PC-9 (cell line): ENCODE measurements around the gene ATG10. TPM values are rescaled to one million over a fixed set of nuclear protein-coding genes. Genes with fewer than 3 reads are reported as not detected.
"Not testable (repeated sequence)": the region's sequence is repeated elsewhere in the genome, so short reads cannot be mapped to it uniquely, and the experiment has no call there.

Experiments used
- BruUV-seq: library from RNA; stranded (reverse); fragments of 400-500 nt; replicated peaks from 2 replicates; lab custom pipeline; 2021; lab: Mats Ljungman, UMichigan
- CTCF ChIA-PET: fragments of 300-600 bp; sonication (Branson Sonifier 250); formaldehyde crosslinking; loops from one replicate; lab custom pipeline; 2022; ENCODE audit warnings: antibody characterized with exemption; lab: Charles Lee
- POLR2A ChIA-PET: fragments of 300-600 bp; sonication (Branson Sonifier 250); formaldehyde crosslinking; loops from one replicate; lab custom pipeline; 2022; ENCODE audit warnings: antibody characterized with exemption; ENCODE audit not compliant: unreplicated experiment; lab: Charles Lee
- DNase-seq, 2 experiments: peaks; one replicate each; pipeline versions ENCODE4 v3.0.0 to v3.0.0-alpha.2; 2015 to 2022; ENCODE audit warnings: mixed read lengths in 1 of 2
- H2AFZ ChIP-seq: fragments of 200-600 bp; sonication (generic); 2 replicates; pipeline ENCODE4 v1.8.1; 2017; ENCODE audit warnings: antibody characterized with exemption
- H3F3A ChIP-seq: fragments of 200-600 bp; sonication (generic); 2 replicates; pipeline ENCODE4 v1.8.1; 2017; ENCODE audit warnings: antibody characterized with exemption, mild to moderate bottlenecking, low read depth; ENCODE audit not compliant: insufficient read depth
- H3K27ac ChIP-seq: fragments of 200-600 bp; sonication (generic); 2 replicates; pipeline ENCODE4 v1.6.1; 2016; ENCODE audit warnings: mixed run types
- H3K27me3 ChIP-seq: fragments of 200-600 bp; sonication (generic); 2 replicates; pipeline ENCODE4 v1.6.1; 2016; ENCODE audit warnings: low read depth, mixed run types; ENCODE audit not compliant: insufficient read depth
- H3K36me3 ChIP-seq: fragments of 200-600 bp; sonication (generic); 2 replicates; pipeline ENCODE4 v1.6.1; 2016; ENCODE audit warnings: low read depth, mixed run types
- H3K4me1 ChIP-seq: fragments of 200-600 bp; sonication (generic); replicated peaks from 2 replicates; pipeline ENCODE4 v1.6.1; 2016; ENCODE audit warnings: mixed run types; ENCODE audit not compliant: insufficient read depth
- H3K4me2 ChIP-seq: fragments of 200-600 bp; sonication (generic); 2 replicates; pipeline ENCODE4 v1.6.1; 2017; ENCODE audit warnings: mixed run types
- H3K4me3 ChIP-seq: fragments of 200-600 bp; sonication (generic); 2 replicates; pipeline ENCODE4 v1.6.1; 2016; ENCODE audit warnings: mixed run types
- H3K79me2 ChIP-seq: fragments of 200-600 bp; sonication (generic); 2 replicates; pipeline ENCODE4 v1.6.1; 2017; ENCODE audit warnings: low read depth, mixed run types
- H3K9me2 ChIP-seq: fragments of 200-600 bp; sonication (generic); 2 replicates; pipeline ENCODE4 v1.8.1; 2017; ENCODE audit warnings: mild to moderate bottlenecking; ENCODE audit not compliant: insufficient read depth
- H3K9me3 ChIP-seq: fragments of 200-600 bp; sonication (generic); 2 replicates; pipeline ENCODE4 v1.8.1; 2016; ENCODE audit warnings: low read depth; ENCODE audit not compliant: insufficient read depth
- H4K20me1 ChIP-seq: fragments of 200-600 bp; sonication (generic); 2 replicates; pipeline ENCODE4 v1.8.1; 2017; ENCODE audit not compliant: insufficient read depth
- EZH2 ChIP-seq: fragments of 200-600 bp; sonication (generic); IDR thresholded peaks from 2 replicates; pipeline ENCODE4 v1.8.0; 2017; ENCODE audit warnings: antibody characterized with exemption, low read depth
- intact Hi-C: fragments of 100-400 bp; cut with micrococcal nuclease; formaldehyde crosslinking; loops from one replicate; pipeline ENCODE4 v1.10.0; 2022; ENCODE audit not compliant: unreplicated experiment
- total RNA-seq: library from RNA; stranded (reverse); gene quantifications from 2 replicates; pipeline ENCODE4 v1.2.3, GENCODE V29; 2021
- TF ChIP-seq, protein P1 (sequence below): fragments of 200-600 bp; sonication (generic); conservative IDR thresholded peaks from 2 replicates; pipeline ENCODE4 v1.6.1; 2017; ENCODE audit warnings: mixed run types, antibody characterized with exemption, mild to moderate bottlenecking, moderate library complexity

The ATG10 gene
- total RNA-seq, 1 experiment from 2014 or later, result 12.7 TPM

DNA sequence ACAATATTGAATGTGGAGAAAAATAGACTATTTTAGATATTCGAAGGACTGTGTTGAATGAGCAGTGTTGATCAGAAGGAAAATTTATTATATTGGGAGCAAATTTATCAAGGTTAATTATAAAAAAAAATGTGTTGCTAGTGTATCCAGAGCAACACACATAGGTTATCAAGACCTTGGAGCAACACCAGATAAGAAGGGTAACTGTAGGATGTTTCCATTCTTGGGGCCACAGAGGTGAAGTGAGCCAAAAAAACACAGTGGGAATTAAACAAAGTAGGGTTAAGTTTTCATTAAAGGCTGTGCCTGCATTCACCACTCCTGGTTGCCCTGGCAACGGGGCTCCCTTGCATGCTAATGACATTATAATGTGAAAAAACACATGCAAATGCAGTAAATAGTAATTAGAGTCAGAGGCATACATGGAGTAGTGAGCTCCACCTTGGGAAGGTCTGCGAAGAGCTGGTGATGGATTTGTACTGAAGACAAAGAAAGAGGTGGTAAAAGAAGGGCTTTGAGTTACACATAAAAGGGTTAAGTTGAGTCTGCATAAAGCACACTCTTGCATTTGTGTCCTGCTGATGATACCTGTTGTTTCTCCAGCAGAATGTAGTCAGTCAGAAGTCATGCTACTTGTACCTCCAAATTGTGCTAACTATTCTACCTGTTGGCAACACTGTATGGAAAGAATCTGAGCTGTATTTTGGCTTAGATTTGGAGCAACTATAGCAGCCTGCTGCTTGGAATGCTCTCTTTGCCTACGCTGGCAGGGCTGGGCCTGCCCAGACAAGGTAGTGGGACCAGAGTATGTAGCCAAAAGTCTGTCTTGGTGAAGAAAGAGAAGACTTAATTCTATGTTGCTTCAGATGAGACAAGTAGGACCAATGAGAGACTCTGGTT is 59.6 kb downstream of the ATG10 start:
- Histone ChIP-seq H3K4me3 (no peak overlapping the region), H3K27me3 (no peaks in the 10 kb centered on the region), H4K20me1 (no peaks in the 10 kb centered on the region), H3F3A (no peaks in the 10 kb centered on the region), H2AFZ (no peak overlapping the region), H3K4me1 (no peaks in the 10 kb centered on the region), H3K9me3 (no peaks in the 10 kb centered on the region), H3K4me2 (no peak overlapping the region), H3K36me3 (no peaks in the 10 kb centered on the region), H3K27ac (no peak overlapping the region), H3K79me2 (no peaks in the 10 kb centered on the region), H3K9me2 (no peaks in the 10 kb centered on the region)
- BruUV-seq, result no TSS peak
- no peak for DNase-seq
- intact Hi-C loops, result no loop called here
- POLR2A ChIA-PET, result no interaction called here
- CTCF ChIA-PET, result no interaction called here
- TF ChIP-seq EZH2, result no peak
- TF ChIP-seq, protein P1, sequence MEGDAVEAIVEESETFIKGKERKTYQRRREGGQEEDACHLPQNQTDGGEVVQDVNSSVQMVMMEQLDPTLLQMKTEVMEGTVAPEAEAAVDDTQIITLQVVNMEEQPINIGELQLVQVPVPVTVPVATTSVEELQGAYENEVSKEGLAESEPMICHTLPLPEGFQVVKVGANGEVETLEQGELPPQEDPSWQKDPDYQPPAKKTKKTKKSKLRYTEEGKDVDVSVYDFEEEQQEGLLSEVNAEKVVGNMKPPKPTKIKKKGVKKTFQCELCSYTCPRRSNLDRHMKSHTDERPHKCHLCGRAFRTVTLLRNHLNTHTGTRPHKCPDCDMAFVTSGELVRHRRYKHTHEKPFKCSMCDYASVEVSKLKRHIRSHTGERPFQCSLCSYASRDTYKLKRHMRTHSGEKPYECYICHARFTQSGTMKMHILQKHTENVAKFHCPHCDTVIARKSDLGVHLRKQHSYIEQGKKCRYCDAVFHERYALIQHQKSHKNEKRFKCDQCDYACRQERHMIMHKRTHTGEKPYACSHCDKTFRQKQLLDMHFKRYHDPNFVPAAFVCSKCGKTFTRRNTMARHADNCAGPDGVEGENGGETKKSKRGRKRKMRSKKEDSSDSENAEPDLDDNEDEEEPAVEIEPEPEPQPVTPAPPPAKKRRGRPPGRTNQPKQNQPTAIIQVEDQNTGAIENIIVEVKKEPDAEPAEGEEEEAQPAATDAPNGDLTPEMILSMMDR, result no peak

DNA sequence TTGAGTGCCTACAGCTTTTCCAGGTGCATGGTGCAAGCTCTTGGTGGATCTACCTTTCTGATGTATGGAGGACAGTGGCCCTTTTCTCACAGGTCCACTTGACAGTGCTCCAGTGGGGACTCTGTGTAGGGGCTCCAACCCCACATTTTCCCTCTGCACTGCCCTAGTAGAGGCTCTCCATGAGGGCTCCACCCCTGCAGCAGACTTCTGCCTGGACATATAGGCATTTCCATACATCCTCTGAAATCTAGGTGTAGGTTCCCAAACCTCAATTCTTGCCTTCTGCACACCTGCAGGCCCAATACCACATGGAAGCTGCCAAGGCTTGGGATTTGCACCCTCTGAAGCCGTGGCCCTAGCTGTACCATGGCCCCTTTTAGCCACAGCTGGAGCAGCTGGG is 71.1 kb downstream of the ATG10 start:
- H3K27ac ChIP-seq, H3K36me3 ChIP-seq, H3K9me3 ChIP-seq, H3K27me3 ChIP-seq, CTCF ChIA-PET, H3K4me1 ChIP-seq, H2AFZ ChIP-seq, H3K4me3 ChIP-seq, DNase-seq, H4K20me1 ChIP-seq, BruUV-seq, H3K4me2 ChIP-seq, intact Hi-C loops, H3K79me2 ChIP-seq, H3K9me2 ChIP-seq, H3F3A ChIP-seq, POLR2A ChIA-PET: not testable (repeated sequence)

GRCh38 chr5:82044010-82044409 is 72.2 kb downstream of the ATG10 start:
- intact Hi-C loops, result no loop called here
- DNase-seq, result no peak
- TF ChIP-seq, protein P1, result no peak
- TF ChIP-seq EZH2, result no peak
- Histone ChIP-seq H3K9me3 (peaks cover 7% of the 10 kb centered on the region; the same call in 1 of the 2 replicates), H3K27ac (no peak overlapping the region), H4K20me1 (no peaks in the 10 kb centered on the region), H3K36me3 (no peaks in the 10 kb centered on the region), H2AFZ (no peak overlapping the region), H3K27me3 (no peaks in the 10 kb centered on the region), H3K9me2 (no peaks in the 10 kb centered on the region), H3F3A (no peaks in the 10 kb centered on the region), H3K4me3 (no peak overlapping the region), H3K79me2 (no peaks in the 10 kb centered on the region), H3K4me1 (no peaks in the 10 kb centered on the region), H3K4me2 (no peak overlapping the region)
- CTCF ChIA-PET, result no interaction called here
- BruUV-seq, result no TSS peak
- POLR2A ChIA-PET, result no interaction called here
